Bronchial epithelial cell (primary cell): ENCODE measurements around the gene TBPL1. TPM values are rescaled to one million over a fixed set of nuclear protein-coding genes. Genes with fewer than 3 reads are reported as not detected.

ENCODE experiments used
- DNase-seq: peaks from one replicate; pipeline ENCODE4 v3.0.0-alpha.2; 2010; ENCODE audit warnings: low read depth
- FAIRE-seq: peaks from 2 replicates; lab custom pipeline; 2011; peaks lifted over from hg19 to GRCh38; lab: Jason Lieb, UNC
- H3K27me3 ChIP-seq: 2 replicates; pipeline ENCODE4 v1.5.1; 2011; ENCODE audit warnings: low read length; ENCODE audit not compliant: control insufficient read depth, insufficient read depth
- H3K36me3 ChIP-seq: 2 replicates; pipeline ENCODE4 v1.5.1; 2011; ENCODE audit warnings: low read length; ENCODE audit not compliant: control insufficient read depth, insufficient read depth
- H3K4me3 ChIP-seq: 2 replicates; pipeline ENCODE4 v1.5.1; 2011; ENCODE audit warnings: mild to moderate bottlenecking, low read depth, low read length, control low read depth
- total RNA-seq: library from RNA; depleted of rRNA; stranded (reverse); fragments of >200 nt; gene quantifications from 2 replicates; pipeline ENCODE4 v1.2.1, GENCODE V29; 2014
- TF ChIP-seq, protein P1 (sequence below): IDR thresholded peaks from 2 replicates; pipeline ENCODE4 v1.5.1; 2011; ENCODE audit warnings: mild to moderate bottlenecking, moderate library complexity, low read length, control low read depth, inconsistent platforms; ENCODE audit not compliant: insufficient read depth, severe bottlenecking

Gene TBPL1
- total RNA-seq, 1 donor from 2014 or later: 18.4 TPM

DNA sequence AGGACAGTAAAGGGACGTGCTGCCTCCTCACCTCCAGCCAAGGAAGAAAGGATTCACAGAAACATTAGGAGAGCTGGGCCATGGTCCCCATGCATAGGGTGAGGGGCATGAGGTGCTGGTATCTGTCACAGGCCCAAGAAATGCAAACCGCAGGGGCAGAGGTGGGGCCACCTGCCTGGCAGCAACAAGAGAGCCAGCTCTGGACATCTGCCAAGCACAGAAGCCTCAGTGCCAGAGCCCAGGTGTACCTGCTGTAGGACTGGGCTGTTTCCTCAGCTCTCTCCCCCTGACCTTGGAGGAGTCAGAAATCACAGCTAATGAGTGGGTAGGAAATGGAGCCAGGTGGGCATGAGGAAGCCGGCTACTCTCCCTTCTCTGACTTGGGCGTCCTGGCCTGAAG, 54.1 kb downstream of the TBPL1 start:
- no peak for FAIRE-seq
- TF ChIP-seq, protein P1, sequence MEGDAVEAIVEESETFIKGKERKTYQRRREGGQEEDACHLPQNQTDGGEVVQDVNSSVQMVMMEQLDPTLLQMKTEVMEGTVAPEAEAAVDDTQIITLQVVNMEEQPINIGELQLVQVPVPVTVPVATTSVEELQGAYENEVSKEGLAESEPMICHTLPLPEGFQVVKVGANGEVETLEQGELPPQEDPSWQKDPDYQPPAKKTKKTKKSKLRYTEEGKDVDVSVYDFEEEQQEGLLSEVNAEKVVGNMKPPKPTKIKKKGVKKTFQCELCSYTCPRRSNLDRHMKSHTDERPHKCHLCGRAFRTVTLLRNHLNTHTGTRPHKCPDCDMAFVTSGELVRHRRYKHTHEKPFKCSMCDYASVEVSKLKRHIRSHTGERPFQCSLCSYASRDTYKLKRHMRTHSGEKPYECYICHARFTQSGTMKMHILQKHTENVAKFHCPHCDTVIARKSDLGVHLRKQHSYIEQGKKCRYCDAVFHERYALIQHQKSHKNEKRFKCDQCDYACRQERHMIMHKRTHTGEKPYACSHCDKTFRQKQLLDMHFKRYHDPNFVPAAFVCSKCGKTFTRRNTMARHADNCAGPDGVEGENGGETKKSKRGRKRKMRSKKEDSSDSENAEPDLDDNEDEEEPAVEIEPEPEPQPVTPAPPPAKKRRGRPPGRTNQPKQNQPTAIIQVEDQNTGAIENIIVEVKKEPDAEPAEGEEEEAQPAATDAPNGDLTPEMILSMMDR: no peak
- no peak for DNase-seq
- Histone ChIP-seq H3K27me3 (no peaks in the 10 kb centered on the region), H3K36me3 (no peaks in the 10 kb centered on the region), H3K4me3 (no peak overlapping the region)

DNA sequence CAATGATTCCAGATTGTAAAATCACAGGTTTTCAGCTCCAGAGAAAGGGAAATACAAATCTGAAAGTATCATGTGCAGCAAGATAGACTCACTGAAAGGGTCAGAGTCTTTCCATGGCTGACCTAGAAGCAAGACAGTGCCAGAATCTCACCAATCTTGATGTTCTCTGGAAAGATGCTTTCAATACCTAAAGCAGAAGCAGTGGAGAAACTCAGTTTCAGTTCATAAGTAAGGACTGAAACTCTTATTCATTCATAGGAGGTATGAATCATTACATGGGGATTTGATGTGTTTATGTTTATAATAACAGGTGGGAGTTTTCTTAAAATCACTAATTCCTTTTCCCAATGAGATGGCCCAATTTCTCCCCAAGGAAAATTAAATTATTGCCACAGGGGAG, 56.9 kb downstream of the TBPL1 start:
- Histone ChIP-seq H3K36me3 (no peaks in the 10 kb centered on the region), H3K27me3 (no peaks in the 10 kb centered on the region), H3K4me3 (no peak overlapping the region)
- FAIRE-seq: no peak
- TF ChIP-seq, protein P1: no peak
- peak; percentile 33 for DNase-seq

DNA sequence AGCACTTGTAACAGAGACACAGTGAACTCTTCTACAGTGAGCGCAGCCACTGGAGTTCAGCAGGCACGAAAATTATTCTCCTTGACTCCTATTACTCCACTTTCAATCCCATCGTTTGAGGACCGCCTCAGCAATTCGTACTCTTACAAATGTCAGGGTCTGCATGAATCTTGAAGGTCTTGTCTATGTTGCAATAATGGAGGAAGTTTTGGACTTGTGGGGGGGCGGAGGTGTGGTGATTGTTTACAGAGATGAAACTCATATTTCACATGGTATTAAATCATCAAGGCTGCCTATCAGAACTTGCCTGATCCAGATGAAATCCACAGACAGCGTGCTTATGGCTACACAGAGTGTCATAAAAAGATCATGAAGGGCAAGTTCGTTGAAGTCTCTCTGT, 57.4 kb downstream of the TBPL1 start:
- TF ChIP-seq, protein P1: no peak
- Histone ChIP-seq H3K4me3 (no peak overlapping the region), H3K36me3 (no peaks in the 10 kb centered on the region), H3K27me3 (no peaks in the 10 kb centered on the region)
- DNase-seq (no peak), FAIRE-seq (peak; percentile 50)

DNA sequence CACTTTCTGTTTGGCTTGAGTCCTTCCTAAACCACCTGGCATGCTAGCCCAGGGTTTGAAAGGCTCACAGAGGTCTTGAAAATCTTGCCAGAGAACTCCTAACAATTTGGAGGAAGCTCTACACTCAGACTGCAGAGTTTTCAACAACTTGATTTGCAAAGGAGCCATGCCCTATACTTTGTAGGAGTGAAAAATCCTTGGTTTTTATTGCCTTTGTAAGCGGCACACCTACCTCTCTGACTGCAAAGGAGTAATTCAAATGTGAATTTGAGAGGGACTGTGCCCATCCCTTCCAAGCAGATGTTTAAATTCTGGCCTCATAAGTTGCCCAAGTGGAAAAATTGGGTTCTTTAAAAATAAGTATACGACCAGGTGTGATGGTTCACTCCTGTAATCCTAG, 58.0 kb downstream of the TBPL1 start:
- no peak for FAIRE-seq
- Histone ChIP-seq H3K36me3 (no peaks in the 10 kb centered on the region), H3K4me3 (no peak overlapping the region), H3K27me3 (no peaks in the 10 kb centered on the region)
- TF ChIP-seq, protein P1: no peak
- DNase-seq: no peak

DNA sequence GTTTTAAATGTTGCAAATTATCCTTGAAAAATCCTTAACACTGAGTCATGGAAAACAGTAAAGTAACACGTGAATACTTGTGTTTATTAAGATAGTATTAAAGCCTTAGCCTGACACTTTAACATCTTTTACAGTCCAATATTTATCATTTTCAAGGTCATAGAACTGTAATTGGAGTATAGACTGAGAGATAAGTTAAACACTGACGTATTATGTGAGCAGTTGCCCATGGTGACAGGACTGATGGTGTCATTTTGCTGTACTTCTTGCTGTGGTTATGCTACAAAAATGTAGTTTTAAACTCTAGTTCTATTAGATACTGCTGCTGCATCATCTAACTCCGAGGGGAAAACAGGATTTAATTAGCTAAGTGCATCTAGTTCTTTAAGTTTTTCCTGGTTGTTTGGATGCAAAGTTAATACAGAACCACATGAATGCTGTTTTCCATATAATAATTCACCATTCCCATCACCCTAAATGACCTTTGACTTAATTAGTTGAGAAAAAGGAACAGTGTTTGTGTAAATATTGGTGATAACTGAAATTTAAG, 61.6 kb downstream of the TBPL1 start:
- DNase-seq (no peak), FAIRE-seq (no peak)
- Histone ChIP-seq H3K4me3 (no peak overlapping the region), H3K27me3 (no peaks in the 10 kb centered on the region), H3K36me3 (no peaks in the 10 kb centered on the region)
- TF ChIP-seq, protein P1: no peak

DNA sequence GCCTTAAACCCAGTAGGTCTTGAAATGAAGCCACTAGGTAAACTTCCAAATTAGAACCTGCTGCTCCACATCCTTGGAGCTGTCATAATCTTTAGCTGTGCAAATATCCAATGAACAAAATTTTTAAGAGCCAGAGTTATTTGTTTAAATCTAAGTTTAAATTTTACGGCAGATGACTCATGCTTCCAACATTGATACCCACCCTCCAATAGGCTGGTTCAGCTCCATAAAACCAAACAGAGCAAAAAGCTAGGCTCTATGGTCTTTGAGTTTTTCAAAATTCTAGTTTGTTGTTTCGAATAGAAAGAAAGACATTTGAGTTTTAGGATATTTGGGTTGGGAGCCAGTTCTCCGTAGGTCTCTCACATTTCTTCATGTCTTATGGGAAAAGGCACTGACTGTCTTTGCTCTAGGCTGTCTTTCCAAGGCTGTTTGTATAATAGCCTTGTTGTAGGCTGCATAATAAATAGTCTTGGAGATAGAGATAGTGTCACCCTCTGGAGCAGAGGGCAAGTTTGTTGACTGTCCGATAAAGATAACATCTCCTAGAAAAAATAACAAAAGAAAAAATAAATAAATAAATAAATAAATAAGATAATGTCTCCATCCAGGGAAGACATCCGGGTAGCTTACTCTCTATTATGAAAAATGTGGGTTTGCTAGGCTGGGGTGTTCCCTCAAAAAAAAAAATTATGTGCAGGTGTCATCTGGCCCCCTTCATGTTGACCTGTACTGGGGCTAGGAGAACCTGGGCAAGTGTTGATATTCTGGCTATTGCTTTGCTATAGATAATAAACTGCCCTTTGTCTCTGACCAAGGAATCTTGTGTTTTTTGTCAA, 62.9 kb downstream of the TBPL1 start:
- Histone ChIP-seq H3K36me3 (no peaks in the 10 kb centered on the region), H3K27me3 (no peaks in the 10 kb centered on the region), H3K4me3 (no peak overlapping the region)
- FAIRE-seq (no peak), DNase-seq (no peak)
- TF ChIP-seq, protein P1: no peak
